PC-3 (cell line): ENCODE measurements around the gene CYBRD1. TPM values are rescaled to one million over a fixed set of nuclear protein-coding genes. Genes with fewer than 3 reads are reported as not detected.

Experiments
- ATAC-seq: fragments of 200-7000 bp; cut with Tn5 transposase; 2 replicates; pipeline ENCODE4 v1.9.1; 2020; ENCODE audit warnings: mild to moderate bottlenecking, moderate library complexity
- BruUV-seq: library from RNA; stranded (reverse); fragments of 400-500 nt; replicated peaks from 2 replicates; lab custom pipeline; 2021; lab: Mats Ljungman, UMichigan
- CTCF ChIA-PET: fragments of 300-600 bp; sonication (Branson Sonifier 250); formaldehyde crosslinking; loops from one replicate; lab custom pipeline; 2022; ENCODE audit warnings: antibody characterized with exemption; lab: Charles Lee
- POLR2A ChIA-PET: fragments of 300-600 bp; sonication (Branson Sonifier 250); formaldehyde crosslinking; loops from one replicate; lab custom pipeline; 2022; ENCODE audit warnings: antibody characterized with exemption; ENCODE audit not compliant: unreplicated experiment; lab: Charles Lee
- DNase-seq: peaks from one replicate; pipeline ENCODE4 v3.0.0-alpha.2; 2015
- H2AFZ ChIP-seq: fragments of 300-600 bp; sonication (generic); 2 replicates; pipeline ENCODE4 v1.6.0; 2016; ENCODE audit warnings: antibody characterized with exemption, low read length
- H3F3A ChIP-seq: fragments of 300-600 bp; sonication (generic); one replicate; pipeline ENCODE4 v1.6.0; 2017; ENCODE audit warnings: antibody characterized with exemption, low read length, control low read depth, mild to moderate bottlenecking; ENCODE audit not compliant: unreplicated experiment
- H3K27ac ChIP-seq: fragments of 300-600 bp; sonication (generic); 2 replicates; pipeline ENCODE4 v1.5.1; 2016; ENCODE audit warnings: mild to moderate bottlenecking, low read length
- H3K27me3 ChIP-seq: fragments of 300-600 bp; sonication (generic); 2 replicates; pipeline ENCODE4 v1.6.1; 2016; ENCODE audit warnings: low read length, mixed read lengths
- H3K36me3 ChIP-seq: fragments of 300-600 bp; sonication (generic); 2 replicates; pipeline ENCODE4 v1.6.1; 2016; ENCODE audit warnings: low read depth, mixed run types, low read length, mixed read lengths
- H3K4me1 ChIP-seq: fragments of 300-600 bp; sonication (generic); 2 replicates; pipeline ENCODE4 v1.5.1; 2016; ENCODE audit warnings: low read length; ENCODE audit not compliant: insufficient read depth
- H3K4me2 ChIP-seq: fragments of 300-600 bp; sonication (generic); 2 replicates; pipeline ENCODE4 v1.6.0; 2016; ENCODE audit warnings: low read length
- H3K4me3 ChIP-seq: fragments of 300-600 bp; sonication (generic); 2 replicates; pipeline ENCODE4 v1.5.1; 2016; ENCODE audit warnings: mild to moderate bottlenecking, low read length, mixed read lengths
- H3K79me2 ChIP-seq: fragments of 300-600 bp; sonication (generic); 2 replicates; pipeline ENCODE4 v1.6.1; 2017; ENCODE audit warnings: low read length, mixed read lengths
- H3K9ac ChIP-seq: fragments of 300-600 bp; sonication (generic); 2 replicates; pipeline ENCODE4 v1.6.0; 2016; ENCODE audit warnings: mild to moderate bottlenecking, low read length
- H3K9me2 ChIP-seq: fragments of 300-600 bp; sonication (generic); replicated peaks from 2 replicates; pipeline ENCODE4 v1.6.1; 2016; ENCODE audit warnings: mixed run types, low read length, mixed read lengths
- H3K9me3 ChIP-seq: fragments of 300-600 bp; sonication (generic); 2 replicates; pipeline ENCODE4 v1.6.1; 2016; ENCODE audit warnings: low read length, mixed read lengths
- H4K20me1 ChIP-seq: fragments of 300-600 bp; sonication (generic); 2 replicates; pipeline ENCODE4 v1.6.1; 2016; ENCODE audit warnings: low read length, mixed read lengths
- CTCF ChIP-seq: fragments of 300-600 bp; sonication (generic); conservative IDR thresholded peaks from 2 replicates; pipeline ENCODE4 v1.5.1; 2017; ENCODE audit warnings: antibody characterized with exemption, low read depth, mild to moderate bottlenecking, low read length
- EZH2 ChIP-seq: fragments of 300-600 bp; sonication (generic); IDR thresholded peaks from one replicate; pipeline ENCODE4 v1.6.1; 2017; ENCODE audit warnings: antibody characterized with exemption, mild to moderate bottlenecking, low read length; ENCODE audit not compliant: unreplicated experiment
- EZH2phosphoT487 ChIP-seq: fragments of 300-600 bp; sonication (generic); IDR thresholded peaks from 2 replicates; pipeline ENCODE4 v1.6.1; 2018; ENCODE audit warnings: mild to moderate bottlenecking, antibody characterized with exemption, low read length, borderline replicate concordance
- intact Hi-C: fragments of 100-400 bp; cut with micrococcal nuclease; formaldehyde crosslinking; loops from 2 replicates; pipeline ENCODE4 v1.9.0; 2023
- total RNA-seq: library from RNA; depleted of rRNA; stranded (reverse); fragments of >200 nt; gene quantifications from 2 replicates; pipeline ENCODE4 v1.2.3, GENCODE V29; 2014; rRNA removed

The CYBRD1 gene
- total RNA-seq, 1 experiment from 2014 or later: 0.87 TPM

- BruUV-seq: no TSS peak
- no peak overlapping the region for H3K4me2 ChIP-seq
- no peak for DNase-seq
- ChIA-PET CTCF (no interaction called here), POLR2A (interaction anchor here (0.6 kb wide), 1 partner anchor 18 kb away, joined by 4 read pairs; no protein-coding TSS in a partner anchor)
- no peak overlapping the region for H3K9ac ChIP-seq
- no peaks in the 10 kb centered on the region for H4K20me1 ChIP-seq
- H3K36me3 ChIP-seq: no peaks in the 10 kb centered on the region
- H3F3A ChIP-seq: no peaks in the 10 kb centered on the region
- H3K9me2 ChIP-seq: no peaks in the 10 kb centered on the region
- no peaks in the 10 kb centered on the region for H3K79me2 ChIP-seq
- TF ChIP-seq EZH2phosphoT487: no peak
- no peak for TF ChIP-seq EZH2
- no peak for TF ChIP-seq CTCF
- intact Hi-C loops: no loop called here
- no peak overlapping the region for H3K27ac ChIP-seq
- no peak for ATAC-seq
- H3K4me3 ChIP-seq: no peak overlapping the region
- no peaks in the 10 kb centered on the region for H3K27me3 ChIP-seq
- H2AFZ ChIP-seq: no peak overlapping the region
- H3K9me3 ChIP-seq: no peaks in the 10 kb centered on the region
- peaks cover 8% of the 10 kb centered on the region for H3K4me1 ChIP-seq
These were observed 77.9 kb downstream of the CYBRD1 start for GRCh38 chr2:171600126-171600525.

- CTCF ChIA-PET: interaction anchor here (0.6 kb wide), 1 partner anchor 32 kb away, joined by 6 read pairs; no protein-coding TSS in a partner anchor
- no peaks in the 10 kb centered on the region for H3K27me3 ChIP-seq
- no peak overlapping the region for H3K9ac ChIP-seq
- intact Hi-C loops: no loop called here
- no peaks in the 10 kb centered on the region for H4K20me1 ChIP-seq
- no peaks in the 10 kb centered on the region for H3K9me2 ChIP-seq
- TF ChIP-seq CTCF (no peak), EZH2phosphoT487 (no peak), EZH2 (no peak)
- POLR2A ChIA-PET: no interaction called here
- no peaks in the 10 kb centered on the region for H3F3A ChIP-seq
- H3K9me3 ChIP-seq: no peaks in the 10 kb centered on the region
- no TSS peak for BruUV-seq
- H3K27ac ChIP-seq: no peak overlapping the region
- DNase-seq (no peak), ATAC-seq (no peak)
- no peak overlapping the region for H2AFZ ChIP-seq
- H3K4me3 ChIP-seq: no peak overlapping the region
- H3K36me3 ChIP-seq: no peaks in the 10 kb centered on the region
- no peaks in the 10 kb centered on the region for H3K4me1 ChIP-seq
- H3K79me2 ChIP-seq: no peaks in the 10 kb centered on the region
- H3K4me2 ChIP-seq: no peak overlapping the region
These were observed 80.1 kb downstream of the CYBRD1 start for GRCh38 chr2:171602352-171602751.

Other genes starting within 250 kb of the CYBRD1 start
- 8.1 and 10.8 TPM in 2 replicates for gene METTL8, start 88.5 kb upstream of the CYBRD1 start, total RNA-seq
- gene DCAF17, start 88.2 kb upstream of the CYBRD1 start, total RNA-seq: 7.4 and 11.1 TPM in 2 replicates
- gene DYNC1I2, start 165.0 kb downstream of the CYBRD1 start, total RNA-seq: 56.4 and 58.5 TPM in 2 replicates